Measurements from ENCODE around the gene VPS45.
"Not testable (repeated sequence)": the region's sequence is repeated elsewhere in the genome, so short reads cannot be mapped to it uniquely, and the experiment has no call there.

Gene VPS45

GRCh38 chr1:150067184-150068108 lies at the start of gene VPS45:
Gene VPS45 (plus strand): TSS chr1:150067776. CDS start chr1:150067858, 82 bp downstream.
- peak; percentile 75 to 83 for DNase-seq (ENCODE audit: low read depth in 2 of 2)

- DNase-seq (ENCODE audit: low read depth in 2 of 2) = no peak
Measured at GRCh38 chr1:150018165-150018564, 49.4 kb upstream of the VPS45 start.

GRCh38 chr1:150020711-150021110 lies 46.9 kb upstream of the VPS45 start:
- DNase-seq (ENCODE audit: low read depth in 2 of 2) = no peak

GRCh38 chr1:150021191-150021694 lies 46.3 kb upstream of the VPS45 start:
- DNase-seq (ENCODE audit: low read depth in 2 of 2) = no peak

- no peak for DNase-seq (ENCODE audit: low read depth in 2 of 2)
Measured at GRCh38 chr1:150022357-150022756, 45.2 kb upstream of the VPS45 start.

GRCh38 chr1:150024156-150024555 lies 43.4 kb upstream of the VPS45 start:
- no peak for DNase-seq (ENCODE audit: low read depth in 2 of 2)

- no peak for DNase-seq (ENCODE audit: low read depth in 2 of 2)
Measured at GRCh38 chr1:150028322-150028721, 39.3 kb upstream of the VPS45 start.

- no peak for DNase-seq (ENCODE audit: low read depth in 2 of 2)
Measured at GRCh38 chr1:150034336-150034735, 33.2 kb upstream of the VPS45 start.

GRCh38 chr1:150049926-150050325 lies 17.6 kb upstream of the VPS45 start:
- DNase-seq (ENCODE audit: low read depth in 2 of 2) = no peak

- no peak for DNase-seq (ENCODE audit: low read depth in 2 of 2)
Measured at GRCh38 chr1:150051089-150051373, 16.5 kb upstream of the VPS45 start.

- not testable (repeated sequence) for DNase-seq (ENCODE audit: low read depth in 2 of 2)
Measured at GRCh38 chr1:150051905-150052412, 15.6 kb upstream of the VPS45 start.

GRCh38 chr1:150053926-150054325 lies 13.7 kb upstream of the VPS45 start:
- no peak for DNase-seq (ENCODE audit: low read depth in 2 of 2)

- DNase-seq (ENCODE audit: low read depth in 2 of 2) = not testable (repeated sequence)
Measured at GRCh38 chr1:150055507-150055906, 12.1 kb upstream of the VPS45 start.

GRCh38 chr1:150056407-150056806 lies 11.2 kb upstream of the VPS45 start:
- no peak for DNase-seq (ENCODE audit: low read depth in 2 of 2)

GRCh38 chr1:150060260-150060659 lies 7.3 kb upstream of the VPS45 start:
- DNase-seq (ENCODE audit: low read depth in 2 of 2) = no peak

GRCh38 chr1:150061632-150062101 lies 5.9 kb upstream of the VPS45 start:
- DNase-seq (ENCODE audit: low read depth in 2 of 2) = no peak

GRCh38 chr1:150062113-150062512 lies 5.5 kb upstream of the VPS45 start:
- DNase-seq (ENCODE audit: low read depth in 2 of 2) = no peak

GRCh38 chr1:150065184-150065871 lies 2.2 kb upstream of the VPS45 start:
- no peak for DNase-seq (ENCODE audit: low read depth in 2 of 2)

GRCh38 chr1:150066328-150066727 lies 1.2 kb upstream of the VPS45 start:
- no peak for DNase-seq (ENCODE audit: low read depth in 2 of 2)

GRCh38 chr1:150066838-150067183 lies 765 bp upstream of the VPS45 start:
- peak; percentile 30 for DNase-seq (ENCODE audit: low read depth in 2 of 2)

- no peak for DNase-seq (ENCODE audit: low read depth in 2 of 2)
Measured at GRCh38 chr1:150068109-150068435, 496 bp downstream of the VPS45 start.

GRCh38 chr1:150069923-150070322 lies 2.3 kb downstream of the VPS45 start:
- no peak for DNase-seq (ENCODE audit: low read depth in 2 of 2)

- DNase-seq (ENCODE audit: low read depth in 2 of 2) = no peak
Measured at GRCh38 chr1:150072959-150073358, 5.4 kb downstream of the VPS45 start.
